ENCODE results near the gene FCHSD2.
A peak's percentile ranks its signal among the peaks of the same experiment; 100 is the strongest.
"Not testable (repeated sequence)": the region's sequence is repeated elsewhere in the genome, so short reads cannot be mapped to it uniquely, and the experiment has no call there.

The FCHSD2 gene

GRCh38 chr11:72860010-72860409, 282.1 kb downstream of the FCHSD2 start:
- no peak for DNase-seq

GRCh38 chr11:72859126-72859525, 283.0 kb downstream of the FCHSD2 start:
- DNase-seq = no peak

- DNase-seq = not testable (repeated sequence)
Observed at GRCh38 chr11:72858267-72858666, 283.9 kb downstream of the FCHSD2 start.

- DNase-seq = no peak
Observed at GRCh38 chr11:72856551-72857345, 285.4 kb downstream of the FCHSD2 start.

GRCh38 chr11:72856065-72856464, 286.1 kb downstream of the FCHSD2 start:
- DNase-seq = no peak

GRCh38 chr11:72851726-72852125, 290.4 kb downstream of the FCHSD2 start:
- DNase-seq = no peak

GRCh38 chr11:72850832-72851231, 291.3 kb downstream of the FCHSD2 start:
- no peak for DNase-seq

- no peak for DNase-seq
Observed at GRCh38 chr11:72848846-72849466, 293.2 kb downstream of the FCHSD2 start.

GRCh38 chr11:72844356-72844755, 297.8 kb downstream of the FCHSD2 start:
- no peak for DNase-seq

- DNase-seq = no peak
Observed at GRCh38 chr11:72842653-72843330, 299.3 kb downstream of the FCHSD2 start.

GRCh38 chr11:72842126-72842525, 300.0 kb downstream of the FCHSD2 start:
- no peak for DNase-seq

- DNase-seq = no peak
Observed at GRCh38 chr11:72841397-72841796, 300.7 kb downstream of the FCHSD2 start.

GRCh38 chr11:72840780-72841179, 301.3 kb downstream of the FCHSD2 start:
- no peak for DNase-seq

GRCh38 chr11:72838691-72839305, 303.3 kb downstream of the FCHSD2 start:
- no peak for DNase-seq

GRCh38 chr11:72836111-72836510, 306.0 kb downstream of the FCHSD2 start:
- DNase-seq = no peak

- no peak for DNase-seq
Observed at GRCh38 chr11:72834905-72835304, 307.2 kb downstream of the FCHSD2 start.

- DNase-seq = no peak
Observed at GRCh38 chr11:72833811-72834493, 308.2 kb downstream of the FCHSD2 start.

GRCh38 chr11:72833083-72833733, 308.9 kb downstream of the FCHSD2 start:
- DNase-seq = no peak

- no peak for DNase-seq
Observed at GRCh38 chr11:72832301-72833082, 309.6 kb downstream of the FCHSD2 start.

GRCh38 chr11:72831521-72832300, 310.4 kb downstream of the FCHSD2 start:
- DNase-seq = peak; percentile 23
